A673 (cell line): ENCODE measurements around the gene PPP2R5C. TPM values are rescaled to one million over a fixed set of nuclear protein-coding genes. Genes with fewer than 3 reads are reported as not detected.

Experiments used
- BruUV-seq: library from RNA; stranded (reverse); fragments of 400-500 nt; replicated peaks from 2 replicates; lab custom pipeline; 2021; lab: Mats Ljungman, UMichigan
- CTCF ChIA-PET: fragments of 300-600 bp; sonication (Branson Sonifier 250); formaldehyde crosslinking; loops from one replicate; lab custom pipeline; 2022; ENCODE audit warnings: antibody characterized with exemption; lab: Charles Lee
- POLR2A ChIA-PET: fragments of 300-600 bp; sonication (Branson Sonifier 250); formaldehyde crosslinking; loops from one replicate; lab custom pipeline; 2022; ENCODE audit warnings: antibody characterized with exemption; ENCODE audit not compliant: low non-redundant PET; lab: Charles Lee
- DNase-seq: peaks from one replicate; pipeline ENCODE4 v3.0.0-alpha.2; 2015; ENCODE audit warnings: low spot score
- H3K27ac ChIP-seq: fragments of 200-600 bp; sonication (generic); 2 replicates; pipeline ENCODE4 v1.5.1; 2016; ENCODE audit warnings: mixed run types, low read depth, mild to moderate bottlenecking, mixed read lengths, antibody characterized with exemption, low read length; ENCODE audit not compliant: poor library complexity, severe bottlenecking
- H3K27me3 ChIP-seq: fragments of 200-600 bp; sonication (generic); replicated peaks from 2 replicates; pipeline ENCODE4 v1.6.1; 2017; ENCODE audit warnings: mixed run types, low read depth, mild to moderate bottlenecking, mixed read lengths, antibody characterized with exemption, low read length; ENCODE audit not compliant: insufficient read depth, poor library complexity
- H3K36me3 ChIP-seq: fragments of 200-600 bp; sonication (generic); 2 replicates; pipeline ENCODE4 v1.6.1; 2016; ENCODE audit warnings: mixed run types, mild to moderate bottlenecking, mixed read lengths, antibody characterized with exemption, low read length; ENCODE audit not compliant: insufficient read depth, poor library complexity, severe bottlenecking
- H3K4me1 ChIP-seq: fragments of 200-600 bp; sonication (generic); 2 replicates; pipeline ENCODE4 v1.6.1; 2017; ENCODE audit warnings: mixed run types, mild to moderate bottlenecking, mixed read lengths, antibody characterized with exemption, low read length; ENCODE audit not compliant: insufficient read depth, poor library complexity, severe bottlenecking
- H3K4me3 ChIP-seq: fragments of 200-600 bp; sonication (generic); 2 replicates; pipeline ENCODE4 v1.5.1; 2016; ENCODE audit warnings: low read depth, mixed run types, mild to moderate bottlenecking, mixed read lengths, low read length; ENCODE audit not compliant: poor library complexity, severe bottlenecking
- H3K9me3 ChIP-seq: fragments of 200-600 bp; sonication (generic); 2 replicates; pipeline ENCODE4 v1.6.1; 2016; ENCODE audit warnings: mixed run types, low read depth, mild to moderate bottlenecking, mixed read lengths, antibody characterized with exemption, low read length; ENCODE audit not compliant: poor library complexity, severe bottlenecking
- CTCF ChIP-seq: fragments of 300-800, 200-600 bp; sonication (generic); conservative IDR thresholded peaks from 2 replicates; pipeline ENCODE4 v1.5.1; 2017; ENCODE audit warnings: low read depth, mild to moderate bottlenecking, antibody characterized with exemption, low read length, moderate library complexity, mixed read lengths
- EZH2 ChIP-seq: fragments of 200-600 bp; sonication (generic); IDR thresholded peaks from 2 replicates; pipeline ENCODE4 v1.6.1; 2017; ENCODE audit warnings: borderline replicate concordance, low read depth, mild to moderate bottlenecking, mixed read lengths, antibody characterized with exemption, low read length; ENCODE audit not compliant: poor library complexity, severe bottlenecking
- intact Hi-C: fragments of 100-400 bp; cut with micrococcal nuclease; formaldehyde crosslinking; loops from one replicate; pipeline ENCODE4 v1.10.0; 2022; ENCODE audit not compliant: unreplicated experiment
- total RNA-seq: library from RNA; stranded (reverse); gene quantifications from 2 replicates; pipeline ENCODE4 v1.2.3, GENCODE V29; 2021

PPP2R5C gene
- total RNA-seq, 1 experiment from 2014 or later, result 113 TPM

- intact Hi-C loops, result no loop called here
Observed at GRCh38 chr14:101809671-101810514, 48.4 kb downstream of the PPP2R5C start.

DNA sequence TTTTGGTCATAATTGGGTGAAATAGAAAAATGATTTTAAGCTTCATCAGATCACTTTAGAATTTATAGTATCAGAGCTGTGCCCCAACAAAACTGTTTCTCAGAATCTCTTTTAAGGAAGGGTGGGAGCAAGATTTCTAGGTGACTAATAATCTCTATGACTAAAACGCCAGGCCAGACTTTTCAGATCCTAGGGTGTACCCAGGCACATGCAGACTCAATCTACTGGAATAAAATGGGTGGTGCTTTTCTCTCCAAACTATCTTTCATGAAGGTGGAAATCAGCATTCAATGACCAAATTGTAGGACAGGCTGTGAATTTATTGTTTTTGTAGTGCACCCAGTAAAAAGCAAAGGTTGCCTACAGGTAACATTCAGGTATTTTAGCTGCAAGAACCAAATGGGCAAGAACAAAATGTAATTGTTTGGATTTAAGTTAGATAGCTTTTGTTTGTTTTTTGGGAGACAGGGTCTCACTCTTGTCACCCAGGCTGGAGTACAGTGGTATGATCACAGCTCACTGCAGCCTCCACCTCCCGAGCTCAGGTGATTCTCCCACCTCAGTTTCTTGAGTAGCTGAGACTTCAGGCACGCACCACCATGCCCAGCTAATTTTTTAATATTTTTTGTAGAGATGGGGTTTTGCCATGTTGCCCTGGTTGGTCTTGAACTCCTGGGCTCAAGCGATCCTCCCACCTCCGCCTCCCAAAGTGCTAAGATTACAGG is 49.5 kb downstream of the PPP2R5C start:
- Histone ChIP-seq H3K27ac (peak overlapping the region; percentile 98), H3K9me3 (no peaks in the 10 kb centered on the region), H3K4me3 (peak overlapping the region; percentile 63), H3K4me1 (peaks cover 19% of the 10 kb centered on the region), H3K36me3 (no peaks in the 10 kb centered on the region), H3K27me3 (no peaks in the 10 kb centered on the region)
- ChIA-PET CTCF (no interaction called here), POLR2A (no interaction called here)
- DNase-seq, result no peak
- BruUV-seq, result no TSS peak
- intact Hi-C loops, result no loop called here
- no peak for TF ChIP-seq EZH2
- no peak for TF ChIP-seq CTCF

More at GRCh38 chr14:101809671-101810514, 48.4 kb downstream of the PPP2R5C start:
- DNase-seq, result peak; percentile 97
- CTCF ChIA-PET, result interaction anchor here (0.7 to 1.0 kb wide), 2 partner anchors 14 to 39 kb away, joined by 3 to 14 read pairs; no protein-coding TSS in a partner anchor
- POLR2A ChIA-PET, result interaction anchor here (0.6 to 1.0 kb wide), 5 partner anchors 22 to 755 kb away, joined by 4 to 9 read pairs (median 5); no protein-coding TSS in a partner anchor
- Histone ChIP-seq H3K27me3 (no peaks in the 10 kb centered on the region), H3K36me3 (no peaks in the 10 kb centered on the region), H3K4me3 (peak overlapping the region; percentile 63), H3K9me3 (no peaks in the 10 kb centered on the region), H3K4me1 (peaks cover 19% of the 10 kb centered on the region), H3K27ac (peak overlapping the region; percentile 98)
- BruUV-seq, result TSS peak; percentile 92
- no peak for TF ChIP-seq EZH2
- TF ChIP-seq CTCF, result no peak

- TF ChIP-seq EZH2 (no peak), CTCF (no peak)
- H3K27ac ChIP-seq, result peak overlapping the region; percentile 35
- CTCF ChIA-PET, result no interaction called here
- POLR2A ChIA-PET, result no interaction called here
- no peak for DNase-seq
- intact Hi-C loops, result no loop called here
- H3K27me3 ChIP-seq, result no peaks in the 10 kb centered on the region
- no TSS peak for BruUV-seq
- H3K9me3 ChIP-seq, result no peaks in the 10 kb centered on the region
- H3K4me1 ChIP-seq, result peaks cover 19% of the 10 kb centered on the region
- no peak overlapping the region for H3K4me3 ChIP-seq
- no peaks in the 10 kb centered on the region for H3K36me3 ChIP-seq
Observed at GRCh38 chr14:101812071-101812470, 50.6 kb downstream of the PPP2R5C start.
